Measurements from ENCODE around the gene LCK. TPM values are rescaled to one million over a fixed set of nuclear protein-coding genes. Genes with fewer than 3 reads are reported as not detected.

LCK gene
- polyA plus RNA-seq, 5 donors: 0.68 to 2.0 (median 1.6) TPM

- no peak for DNase-seq
Observed at GRCh38 chr1:32318127-32318869, 67.2 kb downstream of the LCK start.

GRCh38 chr1:32321712-32322291, 70.7 kb downstream of the LCK start:
- DNase-seq: no peak

GRCh38 chr1:32327204-32327603, 76.1 kb downstream of the LCK start:
- no peak for DNase-seq

- DNase-seq: no peak
Observed at GRCh38 chr1:32329931-32330466, 78.9 kb downstream of the LCK start.

GRCh38 chr1:32330558-32331151, 79.6 kb downstream of the LCK start:
- DNase-seq: no peak

- no peak for DNase-seq
Observed at GRCh38 chr1:32331549-32331948, 80.5 kb downstream of the LCK start.

GRCh38 chr1:32332290-32333079, 81.4 kb downstream of the LCK start:
- DNase-seq: no peak

GRCh38 chr1:32333251-32333963, 82.3 kb downstream of the LCK start:
- no peak for DNase-seq

- DNase-seq: no peak
Observed at GRCh38 chr1:32334274-32334861, 83.3 kb downstream of the LCK start.

- DNase-seq: peak; percentile 56 to 59
Observed at GRCh38 chr1:32334864-32335534, 83.9 kb downstream of the LCK start.

GRCh38 chr1:32335535-32335789, 84.4 kb downstream of the LCK start:
- no peak for DNase-seq

Other genes starting within 250 kb of the LCK start
- gene KHDRBS1, start 237.4 kb upstream of the LCK start, polyA plus RNA-seq (ENCODE audit: insufficient read depth in 1 of 5, insufficient read length in 5 of 5, low replicate concordance in 1 of 5): 100 to 1,000 TPM; 193 to 247 (median 218) TPM
- gene TMEM39B, start 178.3 kb upstream of the LCK start, polyA plus RNA-seq (ENCODE audit: insufficient read depth in 1 of 5, insufficient read length in 5 of 5, low replicate concordance in 1 of 5): 10 to 100 TPM; 21.1 to 27.2 (median 24.6) TPM
- gene KPNA6, start 143.2 kb upstream of the LCK start, polyA plus RNA-seq (ENCODE audit: insufficient read depth in 1 of 5, insufficient read length in 5 of 5, low replicate concordance in 1 of 5): 10 to 100 TPM; 28.0 to 39.1 (median 35.5) TPM
- 10 to 100 TPM; 35.6 to 49.1 (median 42.6) TPM for gene TXLNA, start 71.6 kb upstream of the LCK start, polyA plus RNA-seq (ENCODE audit: insufficient read depth in 1 of 5, insufficient read length in 5 of 5, low replicate concordance in 1 of 5)
- 10 to 100 TPM; 22.0 to 34.4 (median 25.1) TPM for gene CCDC28B, start 50.7 kb upstream of the LCK start, polyA plus RNA-seq (ENCODE audit: insufficient read depth in 1 of 5, insufficient read length in 5 of 5, low replicate concordance in 1 of 5)
- gene IQCC, start 45.6 kb upstream of the LCK start, polyA plus RNA-seq (ENCODE audit: insufficient read depth in 1 of 5, insufficient read length in 5 of 5, low replicate concordance in 1 of 5): 1 to 10 TPM; 7.2 to 8.7 (median 7.8) TPM
- 1 to 10 TPM; 1.6 to 3.4 (median 2.7) TPM for gene DCDC2B, start 42.2 kb upstream of the LCK start, polyA plus RNA-seq (ENCODE audit: insufficient read depth in 1 of 5, insufficient read length in 5 of 5, low replicate concordance in 1 of 5)
- gene TMEM234, start 28.9 kb upstream of the LCK start, polyA plus RNA-seq (ENCODE audit: insufficient read depth in 1 of 5, insufficient read length in 5 of 5, low replicate concordance in 1 of 5): 10 to 100 TPM; 19.2 to 24.1 (median 23.0) TPM
- gene EIF3I, start 28.9 kb upstream of the LCK start, polyA plus RNA-seq (ENCODE audit: insufficient read depth in 1 of 5, insufficient read length in 5 of 5, low replicate concordance in 1 of 5): 100 to 1,000 TPM; 164 to 195 (median 171) TPM
- gene FAM167B, start 4.0 kb upstream of the LCK start, polyA plus RNA-seq (ENCODE audit: insufficient read depth in 1 of 5, insufficient read length in 5 of 5, low replicate concordance in 1 of 5): 1 to 10 TPM; 4.1 to 7.2 (median 4.4) TPM
- gene HDAC1, start 40.8 kb downstream of the LCK start, polyA plus RNA-seq (ENCODE audit: insufficient read depth in 1 of 5, insufficient read length in 5 of 5, low replicate concordance in 1 of 5): 100 to 1,000 TPM; 154 to 182 (median 168) TPM
- gene MARCKSL1, start 85.0 kb downstream of the LCK start, polyA plus RNA-seq (ENCODE audit: insufficient read depth in 1 of 5, insufficient read length in 5 of 5, low replicate concordance in 1 of 5): 100 to 1,000 TPM; 354 to 502 (median 411) TPM
- gene FAM229A, start 111.2 kb downstream of the LCK start, polyA plus RNA-seq (ENCODE audit: insufficient read depth in 1 of 5, insufficient read length in 5 of 5, low replicate concordance in 1 of 5): 10 to 100 TPM in 1 of 5 donors, 1 to 10 TPM in 4; 4.9 to 14.0 (median 7.2) TPM
- 1 to 10 TPM; 3.7 to 6.4 (median 4.8) TPM for gene TSSK3, start 111.3 kb downstream of the LCK start, polyA plus RNA-seq (ENCODE audit: insufficient read depth in 1 of 5, insufficient read length in 5 of 5, low replicate concordance in 1 of 5)
- 10 to 100 TPM; 52.1 to 61.2 (median 57.2) TPM for gene BSDC1, start 143.2 kb downstream of the LCK start, polyA plus RNA-seq (ENCODE audit: insufficient read depth in 1 of 5, insufficient read length in 5 of 5, low replicate concordance in 1 of 5)
- 1 to 10 TPM in 4 of 5 donors, under 1 TPM in 1; 0.92 to 2.0 (median 1.4) TPM for gene ZBTB8B, start 213.8 kb downstream of the LCK start, polyA plus RNA-seq (ENCODE audit: insufficient read depth in 1 of 5, insufficient read length in 5 of 5, low replicate concordance in 1 of 5)

Data from right lung (tissue), 5 donors.